ENCODE measurements around the gene MYH2.
"Not testable (repeated sequence)": the region's sequence is repeated elsewhere in the genome, so short reads cannot be mapped to it uniquely, and the experiment has no call there.

The MYH2 gene

GRCh38 chr17:10549096-10549842 lies at the start of gene MYH2:
Gene MYH2 (minus strand): TSS chr17:10549658. CDS start chr17:10547920, 1,738 bp downstream.
- DNase-seq = no peak

GRCh38 chr17:10598621-10599020 lies 49.2 kb upstream of the MYH2 start:
- DNase-seq = no peak

DNA sequence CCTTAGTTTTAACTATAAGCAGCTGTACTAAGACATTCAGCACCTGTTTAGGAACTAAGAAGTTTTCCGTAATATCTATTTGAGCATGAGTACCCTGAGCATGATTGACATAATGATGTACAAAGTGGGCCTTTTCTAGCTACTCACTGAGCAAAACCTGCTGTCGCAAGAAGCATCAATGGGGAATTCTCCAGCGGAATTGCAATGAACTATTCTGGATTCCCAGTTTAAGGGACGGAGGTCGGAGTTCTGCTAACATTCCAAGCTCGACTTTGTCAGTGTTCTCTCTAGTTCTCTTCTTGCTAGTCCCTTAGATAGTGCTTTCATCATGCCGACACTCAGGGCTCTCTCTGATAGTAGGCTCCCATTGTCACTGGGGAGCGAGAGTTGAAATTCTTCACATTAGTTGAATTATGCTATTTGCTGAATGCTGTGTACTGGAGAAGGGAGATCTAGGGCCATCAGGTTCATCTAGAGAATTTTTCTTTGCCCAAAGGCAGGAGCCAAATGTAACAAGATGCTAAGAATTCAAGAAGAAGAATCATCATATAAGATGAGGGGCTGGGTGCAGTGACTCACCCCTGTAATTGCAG lies 40.2 kb upstream of the MYH2 start:
- no peak for DNase-seq

DNA sequence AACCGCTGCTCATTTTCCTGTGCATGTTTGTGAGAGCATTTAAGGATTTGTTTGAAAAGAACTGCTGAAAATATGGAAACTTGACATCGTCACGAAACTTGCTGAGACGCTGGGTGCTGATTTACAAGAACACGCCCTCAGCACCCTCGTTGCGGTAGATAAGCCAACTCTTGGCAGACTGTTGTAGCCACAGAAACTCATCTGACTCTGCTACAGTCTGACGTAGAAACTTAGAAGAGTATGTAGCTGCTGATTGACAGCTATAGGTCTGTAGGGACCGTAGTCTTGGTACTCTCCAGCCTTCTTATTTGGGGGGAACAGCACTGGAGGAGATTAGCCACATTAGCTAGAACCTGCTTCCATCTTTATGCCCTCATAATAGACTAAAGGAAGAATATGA lies 36.1 kb upstream of the MYH2 start:
- DNase-seq = no peak

GRCh38 chr17:10583834-10584233 lies 34.4 kb upstream of the MYH2 start:
- no peak for DNase-seq

DNA sequence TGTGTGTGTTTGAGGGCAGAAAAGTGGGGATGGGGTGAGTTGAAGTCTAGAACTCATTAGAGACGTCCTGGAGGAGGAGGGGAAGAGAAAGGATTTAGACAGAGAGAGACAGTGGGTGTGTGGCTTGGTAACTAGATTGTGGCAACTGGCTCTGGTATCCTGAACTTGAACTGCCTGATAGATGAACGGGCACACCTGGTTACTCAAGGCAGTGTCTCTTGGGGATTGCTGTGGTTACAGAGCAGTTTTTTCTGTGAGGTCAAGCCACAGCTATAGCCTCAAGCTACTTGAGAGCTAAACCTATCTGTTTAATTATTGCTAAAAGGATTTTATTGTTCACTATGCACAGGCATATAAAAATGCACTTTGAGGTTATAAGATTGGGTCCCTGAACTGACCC lies 29.8 kb upstream of the MYH2 start:
- no peak for DNase-seq

DNA sequence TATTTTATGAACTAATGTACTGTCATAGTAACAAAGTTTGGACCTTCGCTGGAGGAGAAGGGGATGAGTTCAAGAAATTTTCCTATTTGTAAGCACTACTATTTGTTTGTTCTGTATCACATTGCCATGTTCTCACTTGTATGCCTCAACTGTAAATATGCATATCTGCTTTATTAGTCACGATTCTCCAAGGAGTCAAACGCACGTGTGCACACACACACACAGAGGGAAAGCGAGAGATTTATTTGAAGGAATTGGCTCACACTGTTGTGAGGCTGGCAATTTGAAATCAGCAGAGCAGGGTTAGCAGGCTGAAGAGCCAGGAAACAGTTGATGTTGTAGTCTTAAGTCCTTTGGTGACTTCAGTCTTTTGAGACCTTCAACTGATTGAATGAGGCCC lies 24.9 kb upstream of the MYH2 start:
- no peak for DNase-seq

DNA sequence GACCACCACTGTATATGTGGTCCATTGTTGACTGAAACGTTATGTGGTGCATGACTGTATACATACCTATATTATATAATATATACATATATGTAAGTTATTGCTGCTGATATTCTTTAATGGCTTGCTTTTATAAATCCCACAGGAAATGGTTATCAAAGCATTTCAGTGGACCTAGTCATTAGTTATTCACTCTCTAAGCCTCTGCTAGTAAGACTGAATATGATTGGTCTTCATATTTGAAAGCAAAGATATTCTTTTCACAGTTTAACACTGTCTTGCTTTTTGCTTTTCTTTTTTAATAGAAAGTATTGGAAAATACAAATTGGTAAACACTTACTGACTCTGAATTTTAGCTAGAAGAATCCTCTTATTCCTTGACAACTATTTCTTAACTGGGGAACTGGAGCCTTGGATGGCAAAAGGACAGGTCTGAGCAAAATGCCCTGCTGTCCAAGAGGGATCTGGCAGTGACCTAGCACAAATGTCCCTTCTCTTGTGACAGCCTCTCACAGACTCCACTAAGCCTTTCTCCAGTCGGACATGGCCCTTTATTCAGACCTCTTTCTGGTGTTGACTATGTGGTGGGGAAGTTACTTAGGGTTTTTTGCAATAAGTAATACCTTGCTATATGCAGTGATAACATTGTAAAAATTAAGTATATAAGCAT lies 14.7 kb upstream of the MYH2 start:
- no peak for DNase-seq

- DNase-seq = no peak
Observed at GRCh38 chr17:10558049-10558448, 8.6 kb upstream of the MYH2 start.

GRCh38 chr17:10557422-10557821 lies 8.0 kb upstream of the MYH2 start:
- DNase-seq = no peak

DNA sequence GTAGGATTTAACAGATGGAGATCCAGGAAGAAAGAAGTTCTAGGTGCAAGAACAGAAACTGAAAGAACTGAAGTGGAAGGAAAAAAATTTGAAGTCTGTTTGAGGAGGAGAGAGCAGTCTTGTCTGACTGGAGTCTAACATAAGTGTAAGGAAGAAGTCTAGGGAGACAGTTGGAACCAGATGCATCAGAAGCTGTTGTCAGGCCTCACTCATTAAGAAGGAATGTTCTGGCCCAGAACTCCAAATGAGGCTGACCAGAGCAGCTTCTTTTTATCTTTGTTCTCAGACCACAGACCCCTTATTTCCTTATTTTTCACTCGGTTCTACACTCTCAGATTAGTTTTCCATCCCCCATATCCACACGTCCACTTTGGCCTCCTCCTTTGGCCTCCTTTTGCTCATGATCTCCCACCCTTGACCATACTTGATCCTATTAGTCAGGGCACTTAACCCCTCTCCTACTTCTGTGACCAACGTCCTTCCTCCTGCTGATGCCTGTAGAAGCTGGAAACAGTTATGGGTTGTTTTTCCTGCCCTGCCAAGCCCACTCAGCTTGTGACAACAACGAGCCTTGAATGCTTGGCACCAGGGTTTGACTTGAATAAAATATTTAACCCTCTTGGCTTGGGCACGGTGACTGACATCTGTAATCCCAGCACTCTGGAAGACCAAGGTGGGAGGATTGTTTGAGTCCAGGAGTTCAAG lies 7.0 kb upstream of the MYH2 start:
- DNase-seq = no peak

DNA sequence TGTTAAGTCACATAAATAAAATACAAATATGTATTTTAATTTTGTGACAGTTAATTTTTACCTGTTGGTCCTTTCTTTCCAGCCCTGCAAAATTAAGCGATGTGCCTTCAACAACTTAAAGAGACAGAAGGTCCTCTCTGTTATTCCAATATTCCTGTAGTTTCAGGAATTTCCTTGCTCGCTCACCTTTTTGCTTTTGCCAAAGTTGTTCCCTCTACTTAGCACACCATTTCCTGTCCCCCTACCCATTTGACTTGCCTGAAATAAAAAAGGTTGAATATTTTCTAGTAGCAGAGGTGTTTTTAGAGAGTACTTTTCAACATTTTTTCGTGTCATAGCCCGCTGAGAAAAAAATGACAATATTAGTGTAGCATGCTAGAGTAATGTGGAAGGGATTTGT lies 556 bp upstream of the MYH2 start:
- no peak for DNase-seq

DNA sequence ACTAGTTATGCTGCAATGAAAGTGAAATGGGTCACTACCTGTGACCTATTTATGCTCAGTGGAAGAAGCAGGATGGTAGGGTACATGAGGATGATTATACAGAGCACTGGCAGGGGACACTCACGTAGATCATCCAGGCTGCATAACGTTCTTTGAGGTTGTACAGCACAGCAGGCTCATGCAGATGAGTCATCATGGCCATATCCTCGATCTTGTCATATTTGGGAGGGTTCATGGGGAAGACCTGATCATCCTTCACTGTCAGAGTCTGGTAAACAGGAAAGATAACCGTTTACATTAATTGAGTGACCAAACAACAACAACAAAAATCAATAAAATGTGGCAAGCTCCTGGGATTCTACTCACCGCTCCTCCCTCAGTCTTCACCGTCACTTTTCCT lies 2.1 kb downstream of the MYH2 start:
- no peak for DNase-seq

- DNase-seq = not testable (repeated sequence)
Observed at GRCh38 chr17:10543486-10543885, 6.0 kb downstream of the MYH2 start.

- not testable (repeated sequence) for DNase-seq
Observed at GRCh38 chr17:10541179-10541578, 8.3 kb downstream of the MYH2 start.

DNA sequence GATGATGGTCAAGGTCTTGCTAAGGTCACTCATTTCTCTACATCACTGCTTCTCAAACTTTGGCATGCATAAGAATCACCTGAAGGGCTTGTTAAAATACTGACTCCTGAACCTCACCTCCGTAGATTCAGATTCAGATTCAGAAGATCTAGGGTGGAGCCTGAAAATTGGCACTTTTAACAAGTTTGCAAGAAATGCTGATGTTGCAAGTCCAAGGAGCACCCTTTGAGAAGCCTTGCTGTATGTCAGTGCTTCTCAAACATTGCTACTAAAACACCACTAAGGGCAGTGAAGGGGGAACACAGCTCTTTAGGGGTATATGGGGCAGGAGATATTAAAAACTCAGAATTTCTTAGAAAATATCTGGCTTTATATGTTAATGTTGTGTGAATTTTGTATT lies 17.4 kb downstream of the MYH2 start:
- DNase-seq = no peak

GRCh38 chr17:10527419-10527818 lies 22.0 kb downstream of the MYH2 start:
- no peak for DNase-seq

DNA sequence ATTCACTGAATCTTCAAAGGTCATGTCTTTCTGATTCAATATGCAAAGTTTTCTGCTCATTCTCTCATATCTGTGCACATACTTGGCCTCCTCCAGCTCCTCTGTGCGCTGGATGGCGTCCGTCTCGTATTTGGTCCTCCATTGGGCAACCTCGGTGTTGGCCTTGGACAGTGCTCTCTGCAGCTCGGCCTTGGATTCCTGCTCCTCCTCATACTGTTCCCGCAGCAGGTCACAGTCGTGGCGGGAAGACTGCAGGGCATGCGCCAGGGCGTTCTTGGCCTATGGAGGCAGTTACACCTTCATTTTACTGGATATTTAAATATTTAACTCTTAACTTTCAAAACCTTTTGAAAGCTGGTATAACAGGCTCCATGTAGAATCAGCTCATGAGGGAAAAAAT lies 22.9 kb downstream of the MYH2 start:
- no peak for DNase-seq

DNA sequence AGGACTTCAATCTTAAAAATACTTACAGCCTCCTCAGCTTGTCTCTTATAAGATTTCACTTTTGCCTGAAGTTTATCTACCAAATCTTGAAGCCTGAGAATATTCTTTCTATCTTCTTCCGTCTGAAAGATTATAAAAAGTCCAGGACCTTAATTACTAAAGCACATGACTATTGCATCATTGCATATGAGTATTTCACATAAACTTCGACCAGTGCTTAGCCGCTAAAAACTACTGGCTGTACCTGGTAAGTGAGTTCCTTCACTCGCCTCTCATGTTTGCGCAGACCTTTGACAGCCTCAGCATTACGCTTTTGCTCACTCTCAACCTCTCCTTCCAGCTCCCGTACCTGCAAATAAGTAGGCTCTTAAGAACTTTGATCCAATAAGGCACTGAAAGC lies 26.4 kb downstream of the MYH2 start:
- no peak for DNase-seq

GRCh38 chr17:10521949-10522348 lies 27.5 kb downstream of the MYH2 start:
- DNase-seq = no peak

DNA sequence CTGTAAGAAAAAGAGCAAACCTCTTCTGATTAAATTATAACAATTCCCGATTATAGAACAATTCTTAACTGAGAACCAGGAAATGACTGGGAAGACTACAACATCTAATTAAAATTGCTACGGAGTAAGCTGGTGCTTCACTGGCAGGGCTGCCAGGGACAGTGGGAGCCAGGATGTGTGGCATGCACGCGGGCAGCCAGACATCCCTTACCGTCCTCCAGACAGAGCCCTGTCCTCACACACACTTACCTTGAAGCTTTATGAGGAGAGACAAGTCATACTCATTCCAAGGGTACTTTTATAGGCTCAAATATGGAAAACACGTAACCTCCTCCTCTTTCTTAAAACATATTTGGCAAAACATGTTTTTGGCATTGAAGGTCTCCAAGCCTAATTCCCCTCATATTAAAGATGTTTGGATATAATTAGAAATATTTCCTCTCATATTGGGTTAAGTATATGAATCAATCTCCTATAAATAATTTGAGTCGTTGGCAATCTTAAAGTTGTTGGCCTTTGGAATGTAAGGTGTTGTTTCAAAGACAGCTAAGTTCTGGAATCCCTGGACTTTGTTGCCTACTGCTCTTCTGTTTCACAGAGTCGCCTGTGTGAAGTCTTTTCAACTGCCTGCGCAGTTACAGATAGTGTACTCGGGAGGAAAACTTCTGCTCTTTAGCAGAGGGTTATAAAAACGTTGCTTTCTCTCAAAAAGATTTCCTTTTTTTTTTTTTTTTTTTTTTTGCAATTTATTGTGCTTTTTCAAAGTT lies 31.0 kb downstream of the MYH2 start, which contains the start of gene MYH1:
MYH1 (minus strand) TSS at position 272 of the 767 bp plus-strand sequence. CDS start 1,900 bp downstream, outside the sequence.
- no peak for DNase-seq

- no peak for DNase-seq
Observed at GRCh38 chr17:10516638-10517037, 32.8 kb downstream of the MYH2 start.

DNA sequence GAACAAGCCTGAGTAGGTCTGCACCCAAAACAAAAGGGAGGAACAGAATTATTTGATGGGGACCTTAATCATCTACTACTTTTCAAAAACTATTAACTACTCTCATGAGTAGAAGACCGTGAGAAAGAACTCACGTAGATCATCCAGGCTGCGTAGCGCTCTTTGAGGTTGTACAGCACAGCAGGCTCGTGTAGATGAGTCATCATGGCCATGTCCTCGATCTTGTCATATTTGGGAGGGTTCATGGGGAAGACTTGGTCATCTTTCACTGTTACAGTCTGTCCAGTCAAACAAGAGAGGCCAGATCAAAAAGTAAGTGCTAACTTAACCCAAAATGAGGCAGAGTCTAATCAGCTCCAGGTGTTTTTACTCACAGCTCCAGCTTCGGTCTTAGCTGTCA lies 33.4 kb downstream of the MYH2 start:
- no peak for DNase-seq
